ENCODE data around the gene PPP1R12B. TPM values are rescaled to one million over a fixed set of nuclear protein-coding genes. Genes with fewer than 3 reads are reported as not detected.

Gene PPP1R12B
- total RNA-seq, 1 donor from 2014 or later = 71.7 TPM

- Histone ChIP-seq H3K4me3 (no peak overlapping the region), H3K27ac (no peak overlapping the region), H3K27me3 (no peaks in the 10 kb centered on the region), H3K4me1 (peaks cover 50% of the 10 kb centered on the region), H3K36me3 (peaks cover 0 to 12% of the 10 kb centered on the region in 2 donors), H3K9me3 (no peaks in the 10 kb centered on the region)
- no peak for TF ChIP-seq CTCF (IDR thresholded peaks at IDR 0.05)
- no peak for DNase-seq (ENCODE audit: extremely low spot score in 2 of 2)
- intact Hi-C loops (cut with DNase I) = no loop called here
Measured at GRCh38 chr1:202586871-202587270, 238.4 kb downstream of the PPP1R12B start.

DNA sequence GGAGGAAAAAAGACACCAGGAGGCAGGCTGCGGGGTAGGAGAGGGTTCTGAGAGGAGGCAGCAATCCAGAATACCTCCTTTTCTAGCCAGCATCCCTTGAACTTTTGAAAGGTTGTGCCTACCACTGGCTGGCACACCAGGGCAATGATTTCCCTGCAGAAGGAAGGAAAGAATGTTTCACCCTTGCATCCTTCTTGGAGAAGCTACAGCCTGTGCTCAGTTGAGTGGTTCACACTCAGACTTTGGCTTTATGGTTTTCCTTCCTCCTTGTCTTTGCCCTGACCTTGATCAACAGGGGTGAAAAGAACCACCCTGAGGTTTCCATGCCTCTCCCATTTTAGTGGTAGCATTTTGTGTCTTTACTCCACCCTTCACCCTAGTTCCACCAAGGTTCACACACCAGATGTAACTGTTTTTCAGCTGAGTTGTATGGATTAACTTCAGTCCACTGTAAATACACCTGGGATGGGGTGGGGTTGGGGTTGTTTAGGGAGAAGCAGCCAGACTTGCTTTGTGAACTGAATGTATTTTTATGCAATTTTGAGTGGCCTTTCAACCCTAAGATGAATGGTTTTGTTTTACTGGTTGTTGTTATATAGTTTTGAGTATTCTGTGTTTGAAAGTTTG, 239.5 kb downstream of the PPP1R12B start:
- TF ChIP-seq CTCF (IDR thresholded peaks at IDR 0.05) (no peak), POLR2A (IDR thresholded peaks at IDR 0.05) (no peak), POLR2AphosphoS5 (IDR thresholded peaks at IDR 0.05; ENCODE audit: insufficient read depth in 1 of 2, low read depth in 1 of 2) (no peak)
- Histone ChIP-seq H3K9me3 (no peaks in the 10 kb centered on the region), H3K27ac (no peak overlapping the region), H3K4me3 (no peak overlapping the region), H3K4me1 (peaks cover 52% of the 10 kb centered on the region), H3K27me3 (no peaks in the 10 kb centered on the region), H3K36me3 (peaks cover 0 to 1% of the 10 kb centered on the region in 2 donors)
- intact Hi-C loops (cut with DNase I) = no loop called here
- DNase-seq (ENCODE audit: extremely low spot score in 2 of 2) = no peak

DNA sequence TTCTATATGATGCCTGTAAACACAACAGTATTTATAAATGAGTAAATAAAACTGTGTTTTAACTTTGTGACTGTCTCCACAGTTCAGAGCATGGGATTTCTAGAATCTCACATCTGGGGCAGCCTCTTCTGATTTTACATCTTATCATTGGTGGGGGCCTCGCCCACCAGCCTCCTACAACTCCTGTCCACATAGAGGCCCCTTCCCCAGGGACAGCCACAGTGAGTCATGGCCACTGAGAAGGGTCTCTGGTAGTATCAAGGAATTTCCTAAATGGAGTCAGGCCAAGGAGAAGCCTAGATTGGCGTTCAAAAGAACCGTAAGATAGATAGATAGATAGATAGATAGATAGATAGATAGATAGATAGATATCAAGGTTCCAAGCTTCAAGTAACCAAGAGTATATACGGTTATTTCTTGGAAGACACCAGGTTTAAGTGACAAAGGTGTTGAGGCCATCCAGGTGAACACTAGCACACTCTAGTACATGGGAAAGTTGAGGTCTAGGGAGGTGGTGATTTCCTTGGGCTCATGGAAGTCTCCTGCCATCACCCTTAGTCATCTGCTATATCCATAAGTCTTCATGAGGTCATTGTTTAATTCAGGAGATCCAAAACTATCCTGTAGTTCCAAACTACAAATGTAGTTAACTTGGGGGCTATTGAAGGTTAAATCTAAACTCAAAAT, 240.1 kb downstream of the PPP1R12B start:
- H3K27ac ChIP-seq = peak overlapping the region; percentile 68
- intact Hi-C loops (cut with DNase I) = no loop called here
- H3K4me3 ChIP-seq = no peak overlapping the region
- no peak for DNase-seq (ENCODE audit: extremely low spot score in 2 of 2)
- H3K4me1 ChIP-seq = peaks cover 55% of the 10 kb centered on the region
- no peaks in the 10 kb centered on the region for H3K9me3 ChIP-seq
- H3K27me3 ChIP-seq = no peaks in the 10 kb centered on the region
- H3K36me3 ChIP-seq = no peaks in the 10 kb centered on the region
- TF ChIP-seq CTCF (IDR thresholded peaks at IDR 0.05) = no peak
- no peak for TF ChIP-seq POLR2AphosphoS5 (IDR thresholded peaks at IDR 0.05; ENCODE audit: insufficient read depth in 1 of 2, low read depth in 1 of 2)
- no peak for TF ChIP-seq POLR2A (IDR thresholded peaks at IDR 0.05)

DNA sequence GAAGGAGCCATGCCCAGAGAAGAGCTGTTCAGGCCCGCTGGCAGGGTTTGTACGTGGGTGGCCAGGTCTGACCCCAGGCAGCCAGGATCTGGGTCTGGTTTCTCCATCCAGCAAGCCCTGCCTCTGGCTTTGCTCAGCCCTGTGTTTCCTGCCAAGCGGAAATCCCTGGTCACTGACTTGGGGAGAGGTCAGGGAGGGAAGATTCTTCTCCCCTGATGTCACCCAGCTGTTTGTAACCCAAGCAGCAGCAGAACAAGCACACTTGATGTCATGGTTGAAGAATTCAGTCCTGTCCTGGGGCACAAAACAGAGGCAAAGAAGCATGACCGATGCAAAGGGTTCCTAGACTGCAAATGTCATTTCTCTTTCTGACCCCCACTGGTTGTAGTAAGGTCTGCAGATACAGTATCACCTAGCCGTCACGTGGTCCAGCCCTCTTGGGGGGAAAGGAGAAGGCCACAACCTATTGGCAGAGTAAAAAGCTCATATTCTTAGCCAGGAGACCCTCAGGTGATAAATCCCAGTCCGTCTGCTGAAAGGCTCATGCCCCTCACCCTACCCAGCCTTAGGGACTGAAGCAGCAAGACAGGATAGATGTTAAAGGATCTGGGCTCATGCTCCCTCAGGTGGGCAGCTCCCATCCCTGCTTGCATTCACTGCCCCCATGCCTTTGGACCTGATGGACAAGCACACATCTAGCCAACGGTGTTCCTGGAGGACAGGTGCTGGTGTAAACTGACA, 240.9 kb downstream of the PPP1R12B start:
- intact Hi-C loops (cut with DNase I) = no loop called here
- TF ChIP-seq POLR2AphosphoS5 (IDR thresholded peaks at IDR 0.05; ENCODE audit: insufficient read depth in 1 of 2, low read depth in 1 of 2) = peak; percentile 81 to 83
- no peak for TF ChIP-seq POLR2A (IDR thresholded peaks at IDR 0.05)
- no peak for TF ChIP-seq CTCF (IDR thresholded peaks at IDR 0.05)

More for the DNA sequence above, 240.9 kb downstream of the PPP1R12B start:
- no peaks in the 10 kb centered on the region for H3K27me3 ChIP-seq
- peak overlapping the region; percentile 68 for H3K27ac ChIP-seq
- peaks cover 55% of the 10 kb centered on the region for H3K4me1 ChIP-seq
- H3K4me3 ChIP-seq = no peak overlapping the region
- DNase-seq (ENCODE audit: extremely low spot score in 2 of 2) = peak in 1 of 2 donors; percentile 96
- no peaks in the 10 kb centered on the region for H3K9me3 ChIP-seq
- no peaks in the 10 kb centered on the region for H3K36me3 ChIP-seq
